IMR-90 (cell line): ENCODE data around the gene AOX1. TPM values are rescaled to one million over a fixed set of nuclear protein-coding genes. Genes with fewer than 3 reads are reported as not detected.

Experiments
- ATAC-seq: fragments of 200-7000 bp; cut with Tn5 transposase; 2 replicates; pipeline ENCODE4 v1.9.1; 2020; ENCODE audit warnings: low read depth, mild to moderate bottlenecking, moderate library complexity
- BruUV-seq: library from RNA; stranded (reverse); fragments of 400-500 nt; replicated peaks from 2 replicates; lab custom pipeline; 2021; lab: Mats Ljungman, UMichigan
- CTCF ChIA-PET: fragments of 300-600 bp; formaldehyde crosslinking; extraction: SDS; loops from one replicate; lab custom pipeline; 2021; ENCODE audit warnings: antibody characterized with exemption; lab: Yijun Ruan, JAX
- POLR2A ChIA-PET: fragments of 300-600 bp; sonication (Branson Sonifier 250); formaldehyde crosslinking; loops from one replicate; lab custom pipeline; 2022; ENCODE audit warnings: antibody characterized with exemption; ENCODE audit not compliant: unreplicated experiment; lab: Charles Lee
- DNase-seq: peaks from one replicate; pipeline ENCODE4 v3.0.0; 2013
- H2AFZ ChIP-seq: replicated peaks from 2 replicates; pipeline ENCODE3; 2013; ENCODE audit warnings: low read length, mild to moderate bottlenecking; ENCODE audit not compliant: poor library complexity
- H2AK5ac ChIP-seq: 2 replicates; pipeline ENCODE4 v1.6.1; 2013; ENCODE audit warnings: low read depth, low read length, inconsistent platforms
- H2AK9ac ChIP-seq: replicated peaks from 2 replicates; pipeline ENCODE3; 2013; ENCODE audit warnings: mild to moderate bottlenecking, low read depth, low read length, moderate library complexity; ENCODE audit not compliant: poor library complexity
- H2BK120ac ChIP-seq: 2 replicates; pipeline ENCODE4 v1.6.1; 2013; ENCODE audit warnings: low read depth, low read length, inconsistent platforms
- H2BK15ac ChIP-seq: 3 replicates; pipeline ENCODE4 v1.6.1; 2013; ENCODE audit warnings: low read depth, low read length, inconsistent platforms
- H2BK20ac ChIP-seq: 2 replicates; pipeline ENCODE4 v1.6.1; 2013; ENCODE audit warnings: low read depth, mild to moderate bottlenecking, inconsistent platforms, low read length, moderate library complexity
- H2BK5ac ChIP-seq: 2 replicates; pipeline ENCODE4 v1.6.1; 2013; ENCODE audit warnings: mild to moderate bottlenecking, low read depth, low read length, inconsistent platforms; ENCODE audit not compliant: poor library complexity, severe bottlenecking
- H3K14ac ChIP-seq: replicated peaks from 2 replicates; pipeline ENCODE4 v1.6.1; 2013; ENCODE audit warnings: low read depth, low read length, inconsistent platforms
- H3K18ac ChIP-seq: 2 replicates; pipeline ENCODE4 v1.6.1; 2013; ENCODE audit warnings: low read depth, low read length, control low read depth
- H3K23ac ChIP-seq: 2 replicates; pipeline ENCODE4 v1.6.1; 2013; ENCODE audit warnings: low read depth, low read length, inconsistent platforms
- H3K27ac ChIP-seq: 2 replicates; pipeline ENCODE4 v1.5.1; 2013; ENCODE audit warnings: mild to moderate bottlenecking, control low read depth, low read length; ENCODE audit not compliant: insufficient read depth
- H3K27me3 ChIP-seq: 2 replicates; pipeline ENCODE4 v1.6.1; 2013; ENCODE audit warnings: low read length; ENCODE audit not compliant: control insufficient read depth, insufficient read depth
- H3K36me3 ChIP-seq: 2 replicates; pipeline ENCODE4 v1.6.1; 2013; ENCODE audit warnings: low read length, mixed read lengths; ENCODE audit not compliant: control insufficient read depth, insufficient read depth
- H3K4ac ChIP-seq: 2 replicates; pipeline ENCODE4 v1.6.1; 2013; ENCODE audit warnings: low read depth, low read length, inconsistent platforms
- H3K4me1 ChIP-seq: 2 replicates; pipeline ENCODE4 v1.6.1; 2013; ENCODE audit warnings: low read length, mixed read lengths; ENCODE audit not compliant: control insufficient read depth, insufficient read depth
- H3K4me2 ChIP-seq: 2 replicates; pipeline ENCODE4 v1.6.1; 2013; ENCODE audit warnings: low read depth, mild to moderate bottlenecking, control low read depth, low read length, moderate library complexity
- H3K4me3 ChIP-seq: 2 replicates; pipeline ENCODE4 v1.5.1; 2013; ENCODE audit warnings: low read depth, mild to moderate bottlenecking, control low read depth, low read length, moderate library complexity; ENCODE audit not compliant: insufficient read depth
- H3K56ac ChIP-seq: 2 replicates; pipeline ENCODE4 v1.6.1; 2013; ENCODE audit warnings: low read length, inconsistent platforms; ENCODE audit not compliant: insufficient read depth; ENCODE audit errors: extremely low read depth
- H3K79me1 ChIP-seq, 2 experiments: 2 replicates each; pipeline ENCODE4 v1.6.1; 2013; ENCODE audit warnings: low read length in 2 of 2, inconsistent platforms in 1 of 2, low read depth in 1 of 2
- H3K9ac ChIP-seq: 2 replicates; pipeline ENCODE4 v1.6.1; 2013; ENCODE audit warnings: low read depth, low read length, control low read depth
- H3K9me1 ChIP-seq: 2 replicates; pipeline ENCODE4 v1.6.1; 2013; ENCODE audit warnings: low read length, inconsistent platforms; ENCODE audit not compliant: insufficient read depth
- H3K9me3 ChIP-seq: 2 replicates; pipeline ENCODE4 v1.6.1; 2013; ENCODE audit warnings: low read length; ENCODE audit not compliant: control insufficient read depth, insufficient read depth
- H4K20me1 ChIP-seq: 2 replicates; pipeline ENCODE4 v1.6.1; 2013; ENCODE audit warnings: low read length, inconsistent platforms; ENCODE audit not compliant: insufficient read depth
- H4K5ac ChIP-seq: 2 replicates; pipeline ENCODE4 v1.6.1; 2013; ENCODE audit warnings: mild to moderate bottlenecking, low read depth, low read length, control low read depth
- H4K8ac ChIP-seq, 2 experiments: 2 replicates each; pipeline ENCODE4 v1.6.1; 2013; ENCODE audit warnings: low read depth in 2 of 2, low read length in 2 of 2, control low read depth in 1 of 2, inconsistent platforms in 1 of 2
- H4K91ac ChIP-seq: 2 replicates; pipeline ENCODE4 v1.6.1; 2013; ENCODE audit warnings: low read depth, low read length, inconsistent platforms; ENCODE audit not compliant: insufficient read depth
- MAFK ChIP-seq: IDR thresholded peaks from 2 replicates; pipeline ENCODE4 v1.6.1; 2012; ENCODE audit warnings: low read depth, low read length, improper control_type of control experiment
- POLR2A ChIP-seq: IDR thresholded peaks from 2 replicates; pipeline ENCODE4 v1.6.1; 2012; ENCODE audit warnings: mild to moderate bottlenecking, low read depth, low read length
- RAD21 ChIP-seq: IDR thresholded peaks from 2 replicates; pipeline ENCODE4 v1.6.1; 2012; ENCODE audit warnings: low read length, improper control_type of control experiment
- RFX5 ChIP-seq: IDR thresholded peaks from 2 replicates; pipeline ENCODE4 v1.8.0; 2012; ENCODE audit warnings: low read depth, mild to moderate bottlenecking, low read length, moderate library complexity
- SMC3 ChIP-seq: fragments of 150-350 bp; IDR thresholded peaks from 2 replicates; pipeline ENCODE4 v1.6.1; 2016; ENCODE audit warnings: low read depth, mild to moderate bottlenecking, antibody characterized with exemption, low read length, moderate library complexity
- WGBS, 2 experiments: methylation state at CpG; one replicate each; pipeline versions ENCODE4 v1.1.5 to v1.1.7; 2013; ENCODE audit warnings: missing lambda C conversion rate in 2 of 2; ENCODE audit not compliant: insufficient read length in 1 of 2; ENCODE audit errors: extremely low coverage in 2 of 2; 5-methylcytosine and 5-hydroxymethylcytosine counted together
- dilution Hi-C: fragments of 300-500 bp; cut with HindIII; formaldehyde crosslinking; loops from one replicate; pipeline ENCODE4 v1.14.3; 2018; ENCODE audit warnings: low sequenced_read_pairs; ENCODE audit not compliant: unreplicated experiment
- in situ Hi-C: fragments of 300-500 bp; cut with MboI; formaldehyde crosslinking; loops from 3 replicates; pipeline ENCODE4 v1.14.3; 2019; ENCODE audit warnings: low sequenced_read_pairs, inconsistent platforms, mixed read lengths
- intact Hi-C: fragments of 100-400 bp; cut with micrococcal nuclease; formaldehyde crosslinking; loops from 2 replicates; pipeline ENCODE4 v1.10.0; 2022
- polyA plus RNA-seq, 3 experiments: library from polyadenylated mRNA; depleted of rRNA; stranded (reverse); fragments of >200 nt; gene quantifications; 2 replicates each; pipeline ENCODE4 v1.2.3, GENCODE V29; 2012; ENCODE audit warnings: low replicate concordance in 1 of 3
- total RNA-seq: library from RNA; depleted of rRNA; stranded (reverse); fragments of >200 nt; gene quantifications from 2 replicates; pipeline ENCODE4 v1.2.3, GENCODE V29; 2012
- TF ChIP-seq, protein P1 (sequence below): conservative IDR thresholded peaks from 2 replicates; pipeline ENCODE4 v1.5.1; 2012; ENCODE audit warnings: mild to moderate bottlenecking, low read depth, low read length, improper control_type of control experiment
- TF ChIP-seq, protein P2 (sequence below): fragments of 150-350 bp; IDR thresholded peaks from 2 replicates; pipeline ENCODE4 v1.6.1; 2016; ENCODE audit warnings: low read depth, mild to moderate bottlenecking, low read length, moderate library complexity, borderline replicate concordance

The AOX1 gene
- total and polyA plus RNA-seq, 2 of the 4 experiments (the other 2 are of a cell fraction): 21.7 to 59.9 TPM

DNA sequence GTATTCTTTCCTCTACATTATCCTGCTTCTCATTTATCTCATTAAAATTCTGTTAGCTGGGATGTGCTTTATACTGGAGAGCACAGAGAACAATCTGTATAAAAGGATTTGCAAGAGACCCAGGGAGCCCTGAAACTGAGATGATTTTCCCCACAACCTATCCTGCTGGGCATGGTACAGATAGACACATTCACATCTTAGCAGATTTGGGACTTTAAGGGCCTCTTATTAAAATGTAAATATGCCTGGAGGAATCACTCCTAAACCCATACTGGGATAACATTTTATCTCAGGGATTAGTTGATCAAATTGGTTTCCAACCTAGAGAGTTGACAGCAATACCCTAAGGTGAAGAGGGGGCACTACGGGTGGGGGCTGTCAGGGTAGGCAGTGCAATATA is 45.5 kb downstream of the AOX1 start:
- Histone ChIP-seq H4K91ac (no peak overlapping the region), H3K36me3 (no peaks in the 10 kb centered on the region), H3K4ac (no peak overlapping the region), H3K4me3 (no peak overlapping the region), H2AK5ac (no peak overlapping the region), H3K18ac (no peak overlapping the region), H3K56ac (no peak overlapping the region), H2BK15ac (no peak overlapping the region; the same call in 2 of the 3 replicates), H3K27ac (no peak overlapping the region), H3K9me3 (no peaks in the 10 kb centered on the region), H3K4me2 (no peak overlapping the region), H2BK120ac (no peak overlapping the region), H4K5ac (no peak overlapping the region), H2AFZ (no peak overlapping the region), H2BK20ac (no peak overlapping the region), H4K20me1 (no peaks in the 10 kb centered on the region), H3K14ac (no peak overlapping the region), H2BK5ac (no peak overlapping the region), H4K8ac (no peak overlapping the region), H3K27me3 (no peaks in the 10 kb centered on the region), H3K79me1 (no peaks in the 10 kb centered on the region), H3K23ac (no peak overlapping the region), H3K4me1 (peaks cover 5% of the 10 kb centered on the region), H3K9me1 (peaks cover 13% of the 10 kb centered on the region), H2AK9ac (no peak overlapping the region), H3K9ac (no peak overlapping the region)
- DNase-seq (no peak), ATAC-seq (no peak)
- CTCF ChIA-PET: interaction anchor here (1.9 kb wide), 1 partner anchor 72 kb away, joined by 6 read pairs; no protein-coding TSS in a partner anchor
- no TSS peak for BruUV-seq
- POLR2A ChIA-PET: no interaction called here
- intact Hi-C loops: no loop called here
- TF ChIP-seq RFX5 (no peak), SMC3 (no peak), POLR2A (no peak), MAFK (no peak), RAD21 (no peak)
- TF ChIP-seq, protein P1, sequence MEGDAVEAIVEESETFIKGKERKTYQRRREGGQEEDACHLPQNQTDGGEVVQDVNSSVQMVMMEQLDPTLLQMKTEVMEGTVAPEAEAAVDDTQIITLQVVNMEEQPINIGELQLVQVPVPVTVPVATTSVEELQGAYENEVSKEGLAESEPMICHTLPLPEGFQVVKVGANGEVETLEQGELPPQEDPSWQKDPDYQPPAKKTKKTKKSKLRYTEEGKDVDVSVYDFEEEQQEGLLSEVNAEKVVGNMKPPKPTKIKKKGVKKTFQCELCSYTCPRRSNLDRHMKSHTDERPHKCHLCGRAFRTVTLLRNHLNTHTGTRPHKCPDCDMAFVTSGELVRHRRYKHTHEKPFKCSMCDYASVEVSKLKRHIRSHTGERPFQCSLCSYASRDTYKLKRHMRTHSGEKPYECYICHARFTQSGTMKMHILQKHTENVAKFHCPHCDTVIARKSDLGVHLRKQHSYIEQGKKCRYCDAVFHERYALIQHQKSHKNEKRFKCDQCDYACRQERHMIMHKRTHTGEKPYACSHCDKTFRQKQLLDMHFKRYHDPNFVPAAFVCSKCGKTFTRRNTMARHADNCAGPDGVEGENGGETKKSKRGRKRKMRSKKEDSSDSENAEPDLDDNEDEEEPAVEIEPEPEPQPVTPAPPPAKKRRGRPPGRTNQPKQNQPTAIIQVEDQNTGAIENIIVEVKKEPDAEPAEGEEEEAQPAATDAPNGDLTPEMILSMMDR: no peak
- TF ChIP-seq, protein P2, sequence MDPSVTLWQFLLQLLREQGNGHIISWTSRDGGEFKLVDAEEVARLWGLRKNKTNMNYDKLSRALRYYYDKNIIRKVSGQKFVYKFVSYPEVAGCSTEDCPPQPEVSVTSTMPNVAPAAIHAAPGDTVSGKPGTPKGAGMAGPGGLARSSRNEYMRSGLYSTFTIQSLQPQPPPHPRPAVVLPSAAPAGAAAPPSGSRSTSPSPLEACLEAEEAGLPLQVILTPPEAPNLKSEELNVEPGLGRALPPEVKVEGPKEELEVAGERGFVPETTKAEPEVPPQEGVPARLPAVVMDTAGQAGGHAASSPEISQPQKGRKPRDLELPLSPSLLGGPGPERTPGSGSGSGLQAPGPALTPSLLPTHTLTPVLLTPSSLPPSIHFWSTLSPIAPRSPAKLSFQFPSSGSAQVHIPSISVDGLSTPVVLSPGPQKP: no peak
- in situ Hi-C loops: no loop called here
- dilution Hi-C loops: no loop called here
- WGBS, 2 experiments: no CpG with 5 or more reads among the region's 1 CpG
